ENCODE results near the gene CYP1B1.
"Not testable (repeated sequence)": the region's sequence is repeated elsewhere in the genome, so short reads cannot be mapped to it uniquely, and the experiment has no call there.

The CYP1B1 gene

GRCh38 chr2:38100328-38100727 is 24.4 kb upstream of the CYP1B1 start:
- no peak overlapping the region for H3K4me3 ChIP-seq
- H3K27ac ChIP-seq, result no peak overlapping the region

GRCh38 chr2:38099099-38100028 is 23.4 kb upstream of the CYP1B1 start:
- Histone ChIP-seq H3K4me3 (peak overlapping the region in 1 of 7 experiments; percentile 17), H3K27ac (peak overlapping the region in 12 of 21 experiments; percentile 26 to 83 (median 49))

DNA sequence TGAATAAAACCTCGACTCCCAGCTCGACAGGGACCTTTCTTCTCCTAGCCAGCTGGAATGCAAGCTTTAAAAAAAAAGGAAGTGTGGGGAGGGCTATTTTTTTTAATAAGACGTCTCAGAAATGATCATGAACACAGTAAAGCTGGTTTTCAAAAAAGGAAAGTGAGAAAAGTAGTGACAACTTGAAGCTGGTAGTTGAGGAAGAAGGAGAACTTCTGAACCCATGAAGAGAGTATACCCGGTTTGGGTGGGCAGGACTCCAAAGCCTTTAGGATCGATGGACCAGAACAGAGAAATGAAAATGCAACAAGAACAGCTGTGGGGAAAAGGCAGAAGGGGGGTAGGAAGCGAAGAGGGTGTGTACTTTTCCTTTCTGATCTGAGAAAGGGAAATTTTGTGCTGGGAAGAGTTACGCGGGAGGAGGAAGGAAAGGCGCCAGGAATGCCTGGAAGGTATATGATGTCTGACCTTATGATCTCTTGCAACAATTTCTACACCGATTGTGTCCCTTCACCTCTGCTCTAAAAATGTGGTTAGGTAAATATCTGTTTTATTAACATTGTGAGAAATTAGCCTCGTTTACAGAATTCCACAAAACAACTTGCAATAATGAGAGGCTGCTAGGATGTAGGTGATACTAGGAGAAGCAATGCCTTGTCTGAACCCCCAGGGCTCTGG is 22.6 kb upstream of the CYP1B1 start:
- H3K4me3 ChIP-seq, result peak overlapping the region in 1 of 7 experiments; percentile 17

DNA sequence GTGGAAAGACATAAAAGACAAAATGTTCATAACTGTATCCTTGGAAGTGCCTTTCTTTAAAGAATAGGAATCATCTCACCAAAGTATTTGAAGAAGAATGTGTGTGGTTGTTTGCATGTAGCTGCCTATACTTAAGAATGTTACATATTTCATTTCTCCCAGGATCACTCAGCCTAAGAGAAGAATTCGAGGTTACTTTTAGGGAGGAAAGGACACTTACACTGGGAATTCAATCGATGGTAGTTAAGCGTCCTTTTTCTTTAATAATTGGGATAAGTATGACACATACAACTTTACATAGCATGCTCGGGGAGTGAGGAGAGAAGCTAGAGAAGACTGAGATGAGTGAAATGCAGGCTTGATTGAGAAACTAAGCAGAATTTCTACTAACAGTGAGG is 22.0 kb upstream of the CYP1B1 start:
- peak overlapping the region in 1 of 7 experiments; percentile 17 for H3K4me3 ChIP-seq
- peak overlapping the region in 16 of 21 experiments; percentile 3 to 83 (median 48) for H3K27ac ChIP-seq

More for the DNA sequence above, 22.6 kb upstream of the CYP1B1 start:
- H3K27ac ChIP-seq, result peak overlapping the region in 16 of 21 experiments; percentile 3 to 83 (median 48)

GRCh38 chr2:38097258-38097987 is 21.5 kb upstream of the CYP1B1 start:
- H3K4me3 ChIP-seq, result no peak overlapping the region
- peak overlapping the region in 14 of 21 experiments; percentile 3 to 83 (median 42) for H3K27ac ChIP-seq

GRCh38 chr2:38095996-38096861 is 20.3 kb upstream of the CYP1B1 start:
- Histone ChIP-seq H3K4me3 (no peak overlapping the region), H3K27ac (peak overlapping the region in 17 of 21 experiments; percentile 7 to 83 (median 51))

DNA sequence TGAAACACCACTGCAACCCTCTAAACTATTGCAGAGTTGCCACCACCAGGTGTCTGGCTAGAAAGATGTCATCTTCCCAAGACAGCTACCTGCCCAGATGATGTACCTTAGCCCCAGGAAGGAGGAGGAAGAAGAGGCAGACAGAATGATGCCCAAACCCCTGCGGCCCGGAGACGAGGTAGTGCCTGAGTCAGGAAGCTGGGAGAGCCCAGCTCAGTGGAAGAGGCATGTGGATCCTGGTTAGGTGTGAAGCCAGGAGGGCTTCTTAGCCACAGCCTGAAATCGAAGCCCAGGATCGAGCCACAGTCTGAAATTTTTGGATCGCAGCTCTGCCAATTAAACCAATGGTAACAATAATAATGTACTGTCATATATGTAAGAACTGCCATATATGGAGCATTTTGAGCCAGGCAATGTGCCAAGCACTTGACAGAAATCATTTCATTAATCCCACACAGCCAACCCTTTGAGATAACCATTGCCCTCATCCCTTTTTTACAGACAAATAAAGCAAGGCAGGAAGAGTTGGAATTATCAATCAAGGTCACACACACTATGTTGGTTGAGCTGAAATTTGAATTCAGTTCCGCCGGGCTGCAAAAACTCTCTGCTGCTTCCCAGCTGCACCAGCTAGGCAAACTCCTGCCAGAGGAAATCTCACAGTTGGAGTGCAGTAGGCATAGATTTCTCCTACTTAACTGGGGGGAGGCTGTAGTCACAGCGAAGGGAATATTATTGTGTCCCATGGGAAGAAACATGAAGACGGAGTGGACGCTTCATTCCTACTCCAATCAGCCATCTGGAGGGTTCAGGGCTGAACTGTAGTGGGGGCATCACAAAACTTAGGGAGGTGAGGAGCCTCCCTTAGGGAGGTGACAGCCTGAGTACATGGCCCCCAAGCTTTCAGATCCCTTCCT is 19.4 kb upstream of the CYP1B1 start:
- Histone ChIP-seq H3K27ac (peak overlapping the region in 16 of 21 experiments; percentile 7 to 83 (median 53)), H3K4me3 (no peak overlapping the region)

DNA sequence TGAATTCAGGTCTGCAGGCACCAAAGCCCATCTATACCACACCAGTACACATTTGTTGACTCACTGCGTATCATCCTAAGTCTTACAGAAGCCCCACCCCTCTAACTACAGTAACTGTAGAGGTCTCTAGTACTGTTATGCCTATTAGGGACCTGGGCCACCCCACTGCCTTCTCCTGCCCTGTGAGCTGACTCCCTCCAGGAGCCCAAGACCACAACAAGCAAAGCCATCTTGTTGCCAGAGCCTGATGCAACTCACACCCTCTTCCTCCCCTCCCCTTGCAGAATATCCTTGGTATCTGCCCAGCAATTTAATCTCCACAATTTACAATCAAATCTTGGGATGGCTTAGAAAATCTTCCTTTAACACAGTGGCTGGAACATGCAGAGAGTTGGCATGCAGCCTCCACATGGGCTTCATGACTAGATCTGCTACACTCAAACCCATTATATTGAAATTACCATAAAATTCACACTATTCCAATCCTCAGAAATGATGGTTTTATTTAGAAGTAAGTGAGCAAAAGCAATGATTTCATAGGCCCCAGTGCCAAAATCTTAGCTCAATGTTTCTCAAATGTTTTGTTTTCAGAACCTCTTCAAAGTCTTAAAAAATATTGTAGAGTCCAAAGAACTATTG is 17.7 kb upstream of the CYP1B1 start:
- peak overlapping the region in 5 of 21 experiments; percentile 19 to 80 (median 52) for H3K27ac ChIP-seq

DNA sequence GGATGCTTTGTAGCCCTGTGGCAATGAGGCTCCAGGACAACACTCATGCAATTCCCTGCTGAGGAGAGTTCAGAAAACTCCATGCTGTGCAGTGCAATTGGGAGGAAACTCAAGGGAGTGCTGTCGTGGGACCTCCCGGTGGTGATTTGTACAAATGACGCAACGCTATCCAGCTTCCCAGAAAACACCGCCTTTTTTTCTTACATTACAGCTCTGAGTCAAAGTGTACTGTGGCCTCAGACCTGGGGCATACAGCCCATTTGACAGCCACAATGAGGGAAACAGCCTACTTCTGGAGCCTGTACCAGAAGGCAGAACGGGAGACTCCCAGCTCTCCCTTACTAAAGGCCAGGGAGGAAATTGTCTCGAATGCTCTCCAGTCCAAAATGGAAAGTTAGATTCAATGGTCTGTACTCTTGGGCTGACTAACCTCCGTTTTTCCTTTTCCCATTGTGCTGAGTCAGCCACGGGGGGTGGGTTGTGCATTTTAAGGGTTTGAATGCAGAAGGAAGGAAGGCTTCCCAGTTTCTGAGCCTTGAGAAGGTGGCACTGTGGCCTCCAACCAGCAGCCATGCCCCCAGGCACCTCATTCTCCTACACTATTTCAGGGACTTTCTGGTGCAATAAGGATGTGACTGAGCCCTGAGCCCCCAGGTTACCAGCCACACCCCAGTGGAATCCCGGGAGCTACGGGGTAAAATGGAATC is 16.4 kb upstream of the CYP1B1 start:
- Histone ChIP-seq H3K4me3 (no peak overlapping the region), H3K27ac (peak overlapping the region in 14 of 21 experiments; percentile 20 to 80 (median 56))

More for the DNA sequence above, 17.7 kb upstream of the CYP1B1 start:
- no peak overlapping the region for H3K4me3 ChIP-seq

DNA sequence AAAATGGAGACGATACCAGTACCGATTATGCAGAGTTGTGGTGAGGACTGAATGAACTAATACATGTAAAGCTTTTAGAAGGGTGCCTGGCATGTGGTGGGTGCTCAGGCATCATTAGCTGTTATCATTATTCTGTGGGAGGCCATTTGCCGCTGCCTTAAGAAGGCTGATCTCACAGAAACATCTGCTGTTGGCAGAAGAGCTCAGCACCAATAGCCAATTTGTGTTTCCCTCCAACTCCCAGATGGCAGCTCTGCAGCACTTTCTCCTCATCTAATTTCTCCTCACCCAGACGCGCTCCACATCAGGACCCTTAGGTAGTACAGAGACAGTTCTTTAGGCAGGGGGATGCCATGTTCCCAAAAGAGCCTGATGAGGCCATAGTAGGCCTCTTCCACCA is 15.8 kb upstream of the CYP1B1 start:
- Histone ChIP-seq H3K4me3 (no peak overlapping the region), H3K27ac (peak overlapping the region in 8 of 21 experiments; percentile 11 to 80 (median 59))

DNA sequence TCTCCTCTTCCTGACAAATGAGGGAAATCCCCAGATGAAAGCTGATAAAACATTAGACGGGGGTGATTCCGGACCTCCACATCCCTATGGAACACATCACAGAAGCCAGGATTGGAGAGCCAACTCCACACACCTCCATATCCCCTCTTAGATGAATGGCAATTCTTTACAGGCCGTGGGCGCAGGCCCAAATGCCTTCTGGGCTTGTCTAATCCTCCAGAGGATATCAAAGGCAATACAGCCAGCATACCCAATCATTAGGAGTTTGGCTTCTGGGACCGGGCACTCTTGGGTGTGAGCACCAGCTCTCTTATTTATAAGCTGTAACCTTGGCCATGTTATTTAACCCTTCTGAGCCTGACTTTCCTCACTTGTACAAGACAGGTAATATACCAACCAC is 15.0 kb upstream of the CYP1B1 start:
- H3K4me3 ChIP-seq, result no peak overlapping the region
- H3K27ac ChIP-seq, result peak overlapping the region in 2 of 21 experiments; percentile 47 to 58

- not testable (repeated sequence) for H3K4me3 ChIP-seq, H3K27ac ChIP-seq
Observed at GRCh38 chr2:38090212-38090611, 14.3 kb upstream of the CYP1B1 start.

- H3K4me3 ChIP-seq, H3K27ac ChIP-seq: not testable (repeated sequence)
Observed at GRCh38 chr2:38085998-38086698, 10.2 kb upstream of the CYP1B1 start.

DNA sequence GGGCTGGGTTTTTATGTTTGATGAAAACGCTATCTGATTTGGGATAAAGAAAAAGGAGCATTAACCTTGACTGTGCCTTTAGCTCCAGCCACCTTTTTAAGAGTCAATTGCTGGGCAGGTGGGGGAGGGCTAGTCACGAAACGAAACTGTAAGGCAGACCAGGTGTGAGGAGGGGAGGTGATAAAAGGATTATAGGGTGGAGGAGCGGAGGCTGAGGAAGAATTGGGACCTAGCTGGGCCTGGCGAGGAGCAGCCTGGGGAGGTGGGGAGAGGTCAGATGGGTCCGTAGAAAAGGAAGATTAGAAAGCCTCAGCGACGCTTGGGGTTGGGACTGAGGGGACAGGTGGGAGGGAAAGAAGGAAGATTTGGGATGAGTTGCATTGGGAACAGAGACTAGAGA is 8.6 kb upstream of the CYP1B1 start:
- H3K27ac ChIP-seq, H3K4me3 ChIP-seq: not testable (repeated sequence)

DNA sequence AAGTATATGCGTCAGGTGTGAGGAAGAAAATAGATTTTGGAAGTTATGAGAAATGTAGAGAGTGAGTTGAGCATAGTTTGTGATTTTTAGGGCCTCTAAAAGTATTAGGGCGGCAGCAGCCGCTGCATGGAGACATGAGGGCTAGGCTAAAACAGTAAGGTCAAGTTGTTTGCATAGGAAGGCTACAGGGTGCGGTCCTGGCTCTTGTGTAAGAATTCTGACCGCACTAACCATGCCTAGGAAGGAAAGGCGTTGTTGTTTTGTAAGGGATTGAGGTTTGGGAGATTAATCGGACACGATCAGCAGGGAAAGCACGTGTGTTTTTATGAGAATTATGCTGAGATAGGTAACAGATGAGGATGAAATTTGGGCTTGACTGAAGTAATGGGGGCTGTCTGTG is 6.8 kb upstream of the CYP1B1 start:
- H3K27ac ChIP-seq, H3K4me3 ChIP-seq: not testable (repeated sequence)

- no peak overlapping the region for H3K27ac ChIP-seq
- no peak overlapping the region for H3K4me3 ChIP-seq
Observed at GRCh38 chr2:38080346-38080745, 4.4 kb upstream of the CYP1B1 start.

All from skin epidermis (tissue), 12 donors.